GM12878 (cell line): ENCODE results near the gene POLDIP3. TPM values are rescaled to one million over a fixed set of nuclear protein-coding genes. Genes with fewer than 3 reads are reported as not detected.

Experiments
- ATAC-seq: fragments of 200-7000 bp; cut with Tn5 transposase; 3 replicates; pipeline ENCODE4 v1.9.1; 2020; ENCODE audit warnings: mild to moderate bottlenecking, moderate library complexity
- BruUV-seq: library from RNA; stranded (reverse); fragments of 400-500 nt; replicated peaks from 2 replicates; lab custom pipeline; 2021; lab: Mats Ljungman, UMichigan
- CTCF ChIA-PET: fragments of 300-600 bp; sonication (Branson Sonifier 250); formaldehyde crosslinking; extraction: SDS; loops from one replicate; lab custom pipeline; 2021; ENCODE audit warnings: inconsistent platforms; lab: Yijun Ruan, JAX
- POLR2A ChIA-PET: fragments of 350-600 bp; formaldehyde crosslinking; extraction: SDS; loops from one replicate; lab custom pipeline; 2021; ENCODE audit warnings: inconsistent platforms; lab: Charles Lee
- RAD21 ChIA-PET: fragments of 300-600 bp; sonication (Branson Sonifier 250); formaldehyde crosslinking; loops from one replicate; lab custom pipeline; 2023; ENCODE audit warnings: antibody characterized with exemption; ENCODE audit not compliant: unreplicated experiment; lab: Charles Lee
- SMC1A ChIA-PET: fragments of 300-600 bp; sonication (Branson Sonifier 250); formaldehyde crosslinking; loops from one replicate; lab custom pipeline; 2023; ENCODE audit not compliant: unreplicated experiment, uncharacterized antibody; lab: Charles Lee
- DNase-seq: peaks from one replicate; pipeline ENCODE4 v3.0.0-alpha.2; 2011; ENCODE audit warnings: low read depth, low spot score
- FAIRE-seq: peaks from 3 replicates; lab custom pipeline; 2011; peaks lifted over from hg19 to GRCh38; lab: Jason Lieb, UNC
- H2AFZ ChIP-seq: 2 replicates; pipeline ENCODE4 v1.6.0; 2011; ENCODE audit warnings: low read depth, low read length, control low read depth; ENCODE audit not compliant: control insufficient read depth
- H3K27ac ChIP-seq: 2 replicates; pipeline ENCODE4 v1.5.1; 2011; ENCODE audit warnings: control low read depth; ENCODE audit not compliant: control insufficient read depth, insufficient read depth
- H3K27me3 ChIP-seq, 2 experiments: replicated peaks in 1 of 2; 2 replicates each; pipeline versions ENCODE4 v1.6.0 to v1.6.1; 2011; ENCODE audit warnings: low read length in 1 of 2; ENCODE audit not compliant: control insufficient read depth in 2 of 2, insufficient read depth in 2 of 2
- H3K36me3 ChIP-seq, 2 experiments: 2 replicates each; pipeline ENCODE4 v1.5.1; 2011; ENCODE audit warnings: low read length in 1 of 2; ENCODE audit not compliant: control insufficient read depth in 2 of 2, insufficient read depth in 2 of 2
- H3K4me1 ChIP-seq: 2 replicates; pipeline ENCODE4 v1.6.1; 2011; ENCODE audit warnings: mild to moderate bottlenecking, low read length, moderate library complexity, mixed read lengths; ENCODE audit not compliant: control insufficient read depth, insufficient read depth
- H3K4me2 ChIP-seq: 2 replicates; pipeline ENCODE4 v1.6.0; 2011; ENCODE audit warnings: control low read depth; ENCODE audit not compliant: control insufficient read depth, insufficient read depth
- H3K4me3 ChIP-seq: fragments of 200-600 bp; sonication (generic); 2 replicates; pipeline ENCODE4 v1.5.1; 2016
- H3K79me2 ChIP-seq: 2 replicates; pipeline ENCODE4 v1.6.0; 2011; ENCODE audit warnings: low read length; ENCODE audit not compliant: control insufficient read depth, insufficient read depth
- H3K9ac ChIP-seq: 2 replicates; pipeline ENCODE4 v1.8.0; 2011; ENCODE audit warnings: low read length, control low read depth, mixed read lengths; ENCODE audit not compliant: control insufficient read depth, insufficient read depth
- H3K9me3 ChIP-seq: replicated peaks from 3 replicates; pipeline ENCODE4 v1.5.1; 2011; ENCODE audit warnings: mild to moderate bottlenecking, low read length; ENCODE audit not compliant: control insufficient read depth, insufficient read depth
- H4K20me1 ChIP-seq: 2 replicates; pipeline ENCODE4 v1.6.0; 2011; ENCODE audit not compliant: control insufficient read depth, insufficient read depth
- BCL11A ChIP-seq: IDR thresholded peaks from 2 replicates; pipeline ENCODE4 v1.6.1; 2011; ENCODE audit warnings: low read depth, low read length
- BMI1 ChIP-seq: fragments of 450-650 bp; IDR thresholded peaks from 2 replicates; pipeline ENCODE4 v1.6.1; 2016; ENCODE audit warnings: mild to moderate bottlenecking, moderate library complexity, borderline replicate concordance
- CREB1 ChIP-seq: IDR thresholded peaks from 2 replicates; pipeline ENCODE4 v1.6.1; 2012; ENCODE audit warnings: low read depth, mild to moderate bottlenecking, inconsistent platforms
- GATAD2B ChIP-seq: fragments of 450-650 bp; conservative IDR thresholded peaks from 2 replicates; pipeline ENCODE4 v1.6.1; 2017; ENCODE audit warnings: low read depth, mild to moderate bottlenecking, moderate library complexity
- IRF3 ChIP-seq: fragments of 450-650 bp; IDR thresholded peaks from 2 replicates; pipeline ENCODE4 v1.6.1; 2014; ENCODE audit warnings: mild to moderate bottlenecking
- MLLT1 ChIP-seq: fragments of 450-650 bp; IDR thresholded peaks from 2 replicates; pipeline ENCODE4 v1.6.1; 2016; ENCODE audit warnings: mild to moderate bottlenecking
- MTA2 ChIP-seq: fragments of 450-650 bp; IDR thresholded peaks from 2 replicates; pipeline ENCODE4 v1.6.1; 2016; ENCODE audit warnings: low read depth, mild to moderate bottlenecking, moderate library complexity
- MYB ChIP-seq: fragments of 150-350 bp; IDR thresholded peaks from 2 replicates; pipeline ENCODE4 v1.6.1; 2014; ENCODE audit warnings: mild to moderate bottlenecking, low read depth, low read length, borderline replicate concordance
- NFYA ChIP-seq: IDR thresholded peaks from 2 replicates; pipeline ENCODE4 v1.6.1; 2011; ENCODE audit warnings: low read depth, mild to moderate bottlenecking, low read length, improper control_type of control experiment, borderline replicate concordance
- RELA ChIP-seq: fragments of 450-650 bp; IDR thresholded peaks from 2 replicates; pipeline ENCODE4 v1.8.0; 2014; ENCODE audit warnings: borderline replicate concordance; ENCODE audit not compliant: partially characterized antibody
- SMC3 ChIP-seq: IDR thresholded peaks from 2 replicates; pipeline ENCODE4 v1.6.1; 2011; ENCODE audit warnings: low read length, improper control_type of control experiment, borderline replicate concordance
- TCF3 ChIP-seq: IDR thresholded peaks from 2 replicates; pipeline ENCODE4 v1.6.1; 2012; ENCODE audit warnings: low read depth, mild to moderate bottlenecking, low read length, borderline replicate concordance; ENCODE audit not compliant: insufficient read depth
- ZNF207 ChIP-seq: fragments of 450-650 bp; IDR thresholded peaks from 2 replicates; pipeline ENCODE4 v1.6.1; 2014; ENCODE audit warnings: antibody characterized with exemption, mild to moderate bottlenecking, borderline replicate concordance
- ZNF622 ChIP-seq: fragments of 450-650 bp; IDR thresholded peaks from 2 replicates; pipeline ENCODE4 v1.6.1; 2017; ENCODE audit warnings: mild to moderate bottlenecking, inconsistent platforms
- WGBS: methylation state at CpG from one replicate; pipeline ENCODE4 v1.1.6; 2016; ENCODE audit warnings: low lambda C conversion rate; ENCODE audit not compliant: insufficient replicate concordance, insufficient coverage; ENCODE audit errors: missing lambda C conversion rate; 5-methylcytosine and 5-hydroxymethylcytosine counted together
- in situ Hi-C: fragments of 300-500 bp; cut with MboI; formaldehyde crosslinking; loops from 9 replicates; pipeline ENCODE4 v1.14.3; 2018; ENCODE audit warnings: mixed read lengths
- intact Hi-C: fragments of 100-400 bp; cut with micrococcal nuclease; formaldehyde crosslinking; loops from one replicate; pipeline ENCODE4 v1.14.2; 2022; ENCODE audit not compliant: unreplicated experiment
- polyA plus RNA-seq, 11 experiments: library from polyadenylated mRNA; depleted of rRNA in 4 of 11; unstranded in 6 of 11; stranded (reverse) in 5 of 11; fragments of >200 nt; fragmentation: Nextera tagmentation in 4 of 11; fragmentation: Illumina TruSeq in 1 of 11; extraction: Ambion mirVana in 4 of 11; extraction: Trizol in 1 of 11; gene quantifications; 1 replicate in 1 of 11; 2 replicates in 10 of 11; pipeline versions ENCODE4 v1.2.1 to v1.2.3, GENCODE V29; 2011 to 2016; ENCODE audit warnings: inconsistent platforms in 2 of 11, missing spikeins in 2 of 11, low read depth in 1 of 11
- total RNA-seq, 4 experiments: library from RNA; depleted of rRNA in 3 of 4; stranded (reverse); fragments of >200 nt in 3 of 4; fragmentation: Illumina TruSeq in 1 of 4; extraction: Trizol in 1 of 4; gene quantifications; 2 replicates each; pipeline versions ENCODE4 v1.2.1 to v1.2.3, GENCODE V29; 2013 to 2021

Gene POLDIP3
- total and polyA plus RNA-seq, 10 of the 15 experiments (the other 5 are each of a cell fraction or from before 2014, with no cell fraction given): 14.8 to 60.2 (median 49.5) TPM

GRCh38 chr22:42625416-42625815 is 10.7 kb upstream of the POLDIP3 start:
- no peaks in the 10 kb centered on the region for H3K9me3 ChIP-seq
- H3K4me1 ChIP-seq: peaks cover 8% of the 10 kb centered on the region
- in situ Hi-C loops (no loop called here), intact Hi-C loops (no loop called here)
- ChIA-PET SMC1A (interaction anchor here (0.7 to 4.0 kb wide), 3 partner anchors 22 to 409 kb away, joined by 3 to 15 read pairs (median 6); no protein-coding TSS in a partner anchor), CTCF (interaction anchor here (0.9 to 4.1 kb wide), 4 partner anchors 12 to 242 kb away, joined by 3 to 16 read pairs (median 4); no protein-coding TSS in a partner anchor), POLR2A (interaction anchor here (0.6 kb wide), 1 partner anchor 25 kb away, joined by 3 read pairs; no protein-coding TSS in a partner anchor), RAD21 (interaction anchor here (1.4 kb wide), 1 partner anchor 30 kb away, joined by 5 read pairs; no protein-coding TSS in a partner anchor)
- no peak overlapping the region for H3K4me2 ChIP-seq
- ATAC-seq (no peak), DNase-seq (no peak), FAIRE-seq (no peak)
- no TSS peak for BruUV-seq
- no peaks in the 10 kb centered on the region for H3K79me2 ChIP-seq
- H3K27me3 ChIP-seq: no peaks in the 10 kb centered on the region
- no peak overlapping the region for H3K4me3 ChIP-seq
- no peak overlapping the region for H2AFZ ChIP-seq
- 95% methylated on average over 15 of the region's 15 CpGs for WGBS
- no peak overlapping the region for H3K27ac ChIP-seq
- no peak overlapping the region for H3K9ac ChIP-seq
- H4K20me1 ChIP-seq: no peaks in the 10 kb centered on the region; the same call in none of the 2 replicates
- TF ChIP-seq TCF3 (no peak), BMI1 (no peak), SMC3 (no peak), MLLT1 (no peak), CREB1 (no peak), NFYA (no peak), IRF3 (no peak), MTA2 (no peak), ZNF622 (no peak), BCL11A (no peak), GATAD2B (no peak), RELA (no peak), MYB (no peak), ZNF207 (no peak)
- peaks cover 9 to 26% of the 10 kb centered on the region in 2 experiments; a peak in 3 of 4 replicates for H3K36me3 ChIP-seq
